H1 (cell line): ENCODE results near the gene NFAM1. TPM values are rescaled to one million over a fixed set of nuclear protein-coding genes. Genes with fewer than 3 reads are reported as not detected.

Experiments
- CTCF ChIA-PET: fragments of 300-600 bp; sonication (Branson Sonifier 250); formaldehyde crosslinking; loops from one replicate; lab custom pipeline; 2021; ENCODE audit not compliant: partially characterized antibody; lab: Charles Lee
- POLR2A ChIA-PET: fragments of 300-600 bp; sonication (Branson Sonifier 250); formaldehyde crosslinking; loops from one replicate; lab custom pipeline; 2021; ENCODE audit warnings: inconsistent platforms; ENCODE audit not compliant: partially characterized antibody; lab: Charles Lee
- DNase-seq, 2 experiments: peaks; one replicate each; pipeline versions ENCODE4 v3.0.0 to v3.0.0-alpha.2; 2010 to 2022; ENCODE audit warnings: low spot score in 2 of 2, low read depth in 1 of 2, mixed read lengths in 1 of 2
- FAIRE-seq: peaks from 2 replicates; lab custom pipeline; 2011; peaks lifted over from hg19 to GRCh38; lab: Jason Lieb, UNC
- H2AFZ ChIP-seq: 2 replicates; pipeline ENCODE4 v1.8.1; 2012; ENCODE audit warnings: low read length, inconsistent platforms
- H2AK5ac ChIP-seq: 2 replicates; pipeline ENCODE4 v1.6.1; 2013; ENCODE audit warnings: low read depth, low read length
- H2BK120ac ChIP-seq: replicated peaks from 2 replicates; pipeline ENCODE3; 2013; ENCODE audit warnings: low read depth, low read length, inconsistent platforms
- H2BK12ac ChIP-seq: 2 replicates; pipeline ENCODE4 v1.6.1; 2013; ENCODE audit warnings: low read depth, low read length
- H2BK15ac ChIP-seq: 2 replicates; pipeline ENCODE4 v1.6.1; 2013; ENCODE audit warnings: low read length
- H2BK20ac ChIP-seq: 2 replicates; pipeline ENCODE4 v1.6.1; 2013; ENCODE audit warnings: low read length
- H2BK5ac ChIP-seq: 2 replicates; pipeline ENCODE4 v1.6.1; 2013; ENCODE audit warnings: low read depth, low read length
- H3K14ac ChIP-seq: 2 replicates; pipeline ENCODE4 v1.6.1; 2013; ENCODE audit warnings: inconsistent platforms; ENCODE audit not compliant: insufficient read length
- H3K18ac ChIP-seq: 2 replicates; pipeline ENCODE4 v1.6.1; 2013; ENCODE audit warnings: low read length; ENCODE audit errors: extremely low read depth
- H3K23ac ChIP-seq: 2 replicates; pipeline ENCODE4 v1.6.1; 2013; ENCODE audit warnings: inconsistent platforms; ENCODE audit not compliant: insufficient read length
- H3K23me2 ChIP-seq: 2 replicates; pipeline ENCODE4 v1.6.1; 2013; ENCODE audit warnings: low read depth, low read length
- H3K27ac ChIP-seq: 2 replicates; pipeline ENCODE4 v1.6.1; 2011; ENCODE audit warnings: low read depth, low read length, inconsistent platforms
- H3K27me3 ChIP-seq, 4 experiments: replicated peaks in 1 of 4; 1 replicate in 1 of 4; 2 replicates in 3 of 4; pipeline versions ENCODE4 v1.6.1 to v1.8.1; 2011 to 2013; ENCODE audit warnings: low read length in 3 of 4, mild to moderate bottlenecking in 3 of 4, inconsistent platforms in 2 of 4, mixed read lengths in 2 of 4, moderate library complexity in 1 of 4; ENCODE audit not compliant: control insufficient read depth in 3 of 4, insufficient read depth in 3 of 4; ENCODE audit errors: extremely low read depth in 1 of 4
- H3K36me3 ChIP-seq, 4 experiments: 2 replicates each; pipeline versions ENCODE4 v1.6.1 to v1.8.1; 2011 to 2013; ENCODE audit warnings: mild to moderate bottlenecking in 4 of 4, low read length in 3 of 4, moderate library complexity in 2 of 4, control low read depth in 1 of 4, inconsistent platforms in 1 of 4; ENCODE audit not compliant: insufficient read depth in 4 of 4, control insufficient read depth in 2 of 4
- H3K4ac ChIP-seq: replicated peaks from 2 replicates; pipeline ENCODE3; 2013; ENCODE audit warnings: low read length, low read depth, mixed read lengths, inconsistent platforms; ENCODE audit not compliant: insufficient read length
- H3K4me1 ChIP-seq, 4 experiments: replicated peaks in 1 of 4; 1 replicate in 1 of 4; 2 replicates in 3 of 4; pipeline versions ENCODE4 v1.6.1 to v1.8.1; 2011 to 2013; ENCODE audit warnings: low read length in 3 of 4, inconsistent platforms in 2 of 4, mixed read lengths in 1 of 4; ENCODE audit not compliant: insufficient read depth in 4 of 4, control insufficient read depth in 3 of 4
- H3K4me2 ChIP-seq, 2 experiments: 2 replicates each; pipeline versions ENCODE4 v1.6.1 to v1.8.1; 2011 to 2013; ENCODE audit warnings: low read depth in 2 of 2, low read length in 2 of 2, control low read depth in 1 of 2, inconsistent platforms in 1 of 2, mild to moderate bottlenecking in 1 of 2; ENCODE audit not compliant: insufficient read depth in 1 of 2
- H3K4me3 ChIP-seq, 4 experiments: fragments of 200-600, 300-600 bp in 1 of 4; sonication (generic), shearing (Covaris generic), sonication (Bioruptor Twin) in 1 of 4; 2 replicates each; pipeline versions ENCODE4 v1.5.1 to v1.8.1; 2011 to 2016; ENCODE audit warnings: low read length in 4 of 4, low read depth in 3 of 4, control low read depth in 2 of 4, inconsistent platforms in 2 of 4, mild to moderate bottlenecking in 2 of 4, mixed read lengths in 1 of 4, moderate library complexity in 1 of 4; ENCODE audit not compliant: insufficient read depth in 2 of 4; ENCODE audit errors: extremely low read depth in 1 of 4
- H3K56ac ChIP-seq: replicated peaks from 2 replicates; pipeline ENCODE3; 2013; ENCODE audit warnings: low read depth, mild to moderate bottlenecking, mixed read lengths, low read length, inconsistent platforms; ENCODE audit not compliant: insufficient read length
- H3K79me1 ChIP-seq: 2 replicates; pipeline ENCODE4 v1.6.1; 2013; ENCODE audit warnings: low read depth, low read length, control low read depth
- H3K79me2 ChIP-seq, 2 experiments: 2 replicates each; pipeline versions ENCODE4 v1.6.1 to v1.8.1; 2012 to 2013; ENCODE audit warnings: low read length in 2 of 2, mild to moderate bottlenecking in 2 of 2, inconsistent platforms in 1 of 2; ENCODE audit not compliant: insufficient read depth in 2 of 2, control insufficient read depth in 1 of 2
- H3K9ac ChIP-seq, 4 experiments: replicated peaks in 1 of 4; 1 replicate in 1 of 4; 2 replicates in 3 of 4; pipeline versions ENCODE4 v1.6.1 to v1.8.1; 2011 to 2013; ENCODE audit warnings: low read depth in 3 of 4, low read length in 3 of 4, control low read depth in 2 of 4, mild to moderate bottlenecking in 2 of 4, moderate library complexity in 2 of 4, inconsistent platforms in 1 of 4; ENCODE audit errors: extremely low read depth in 1 of 4
- H3K9me3 ChIP-seq, 2 experiments: 2 replicates each; pipeline versions ENCODE4 v1.6.1 to v1.8.1; 2012 to 2013; ENCODE audit warnings: mild to moderate bottlenecking in 2 of 2, moderate library complexity in 2 of 2, control low read depth in 1 of 2, inconsistent platforms in 1 of 2, low read depth in 1 of 2, low read length in 1 of 2, mixed read lengths in 1 of 2; ENCODE audit not compliant: insufficient read depth in 2 of 2
- H4K20me1 ChIP-seq, 2 experiments: replicated peaks in 1 of 2; 2 replicates each; pipeline versions ENCODE3 to v1.8.1; 2011 to 2013; ENCODE audit warnings: inconsistent platforms in 2 of 2, low read length in 2 of 2, mild to moderate bottlenecking in 1 of 2; ENCODE audit not compliant: insufficient read depth in 2 of 2, control insufficient read depth in 1 of 2
- H4K5ac ChIP-seq: 2 replicates; pipeline ENCODE4 v1.6.1; 2013; ENCODE audit warnings: low read length, low read depth, mixed read lengths, inconsistent platforms; ENCODE audit not compliant: insufficient read length
- H4K8ac ChIP-seq: 2 replicates; pipeline ENCODE4 v1.8.0; 2013; ENCODE audit warnings: mild to moderate bottlenecking, moderate library complexity, low read length, inconsistent platforms; ENCODE audit not compliant: insufficient read depth; ENCODE audit errors: extremely low read depth
- H4K91ac ChIP-seq: replicated peaks from 2 replicates; pipeline ENCODE3; 2013; ENCODE audit warnings: low read length, mixed read lengths, inconsistent platforms; ENCODE audit not compliant: insufficient read length
- ATF2 ChIP-seq: IDR thresholded peaks from 2 replicates; pipeline ENCODE4 v1.6.1; 2012; ENCODE audit warnings: low read length, inconsistent platforms
- BRCA1 ChIP-seq: IDR thresholded peaks from 2 replicates; pipeline ENCODE4 v1.6.1; 2012; ENCODE audit warnings: low read depth, low read length, improper control_type of control experiment
- CHD2 ChIP-seq: IDR thresholded peaks from 2 replicates; pipeline ENCODE4 v1.6.1; 2012; ENCODE audit warnings: low read length, improper control_type of control experiment
- EZH2 ChIP-seq: fragments of 200-600 bp; sonication (generic); IDR thresholded peaks from 2 replicates; pipeline ENCODE4 v1.7.1; 2012; ENCODE audit warnings: low read depth, mild to moderate bottlenecking, moderate library complexity, low read length, inconsistent platforms; ENCODE audit not compliant: severe bottlenecking
- HDAC6 ChIP-seq: IDR thresholded peaks from one replicate; pipeline ENCODE4 v1.7.1; 2012; ENCODE audit warnings: low read depth, mild to moderate bottlenecking, inconsistent platforms, low read length, moderate library complexity
- KDM1A ChIP-seq: fragments of 200-600, 300-600 bp; sonication (generic); IDR thresholded peaks from 2 replicates; pipeline ENCODE4 v1.7.1; 2016; ENCODE audit warnings: mild to moderate bottlenecking, low read length, borderline replicate concordance
- SAP30 ChIP-seq: fragments of 300-600 bp; sonication (generic); IDR thresholded peaks from 2 replicates; pipeline ENCODE4 v1.7.1; 2012; ENCODE audit warnings: low read length, moderate library complexity, mild to moderate bottlenecking, inconsistent platforms; ENCODE audit not compliant: insufficient read depth, insufficient replicate concordance
- SIX5 ChIP-seq: IDR thresholded peaks from 2 replicates; pipeline ENCODE4 v1.6.1; 2011; ENCODE audit warnings: mild to moderate bottlenecking, low read depth, low read length
- SP4 ChIP-seq: IDR thresholded peaks from 2 replicates; pipeline ENCODE4 v1.6.1; 2012; ENCODE audit warnings: low read length, inconsistent platforms
- TCF12 ChIP-seq: IDR thresholded peaks from 2 replicates; pipeline ENCODE4 v1.6.1; 2011; ENCODE audit warnings: low read depth, mild to moderate bottlenecking, low read length
- WGBS, 2 experiments: shearing (Covaris generic) in 1 of 2; methylation state at CpG; one replicate each; pipeline versions ENCODE4 v1.1.6 to v1.1.7; 2013 to 2015; ENCODE audit warnings: low lambda C conversion rate in 2 of 2, mixed read lengths in 2 of 2, inconsistent platforms in 1 of 2, low coverage in 1 of 2, missing lambda C conversion rate in 1 of 2; ENCODE audit not compliant: insufficient replicate concordance in 2 of 2, insufficient coverage in 1 of 2, insufficient read length in 1 of 2; ENCODE audit errors: extremely low coverage in 1 of 2, missing lambda C conversion rate in 1 of 2; 5-methylcytosine and 5-hydroxymethylcytosine counted together
- polyA plus RNA-seq, 7 experiments: library from polyadenylated mRNA; depleted of rRNA in 3 of 7; stranded (reverse) in 5 of 7; unstranded in 2 of 7; fragments of >200 nt in 5 of 7; fragments of 200-250 nt in 2 of 7; gene quantifications; 1 replicate in 5 of 7; 2 replicates in 1 of 7; 4 replicates in 1 of 7; pipeline versions ENCODE4 v1.2.1 to v1.2.3, GENCODE V29; 2011 to 2013; ENCODE audit warnings: missing spikeins in 2 of 7, mixed read lengths in 2 of 7
- total RNA-seq: library from RNA; stranded (reverse); fragmentation: NEBNext Ultra II Directional; extraction: Animal tissue kit (Norgen Biotek cat#: 25700); gene quantifications from 2 replicates; pipeline ENCODE4 v1.2.1, GENCODE V29; 2021
- TF ChIP-seq, protein P1 (sequence below): IDR thresholded peaks from 2 replicates; pipeline ENCODE4 v1.6.1; 2011; ENCODE audit warnings: low read depth, mild to moderate bottlenecking, low read length; ENCODE audit not compliant: insufficient read depth

Gene NFAM1
- total and polyA plus RNA-seq, 2 of the 8 experiments (the other 6 are each of a cell fraction or from before 2014, with no cell fraction given): 0.62 to 0.73 TPM

GRCh38 chr22:42419243-42419881, 12.8 kb downstream of the NFAM1 start:
- no peaks in the 10 kb centered on the region for H3K79me2 ChIP-seq
- no peaks in the 10 kb centered on the region for H4K20me1 ChIP-seq
- DNase-seq: no peak
- FAIRE-seq: no peak
- H3K27ac ChIP-seq: no peak overlapping the region
- no peak overlapping the region for H2BK5ac ChIP-seq
- H2AFZ ChIP-seq: no peak overlapping the region
- no peak overlapping the region for H3K14ac ChIP-seq
- H3K18ac ChIP-seq: no peak overlapping the region; the same call in 1 of the 2 replicates
- H2BK120ac ChIP-seq: no peak overlapping the region
- no peaks in the 10 kb centered on the region for H3K23me2 ChIP-seq
- H3K4me3 ChIP-seq: no peak overlapping the region
- no peaks in the 10 kb centered on the region for H3K27me3 ChIP-seq
- ChIA-PET POLR2A (interaction anchor here (0.5 to 1.3 kb wide), 3 partner anchors 13 to 480 kb away, joined by 3 to 4 read pairs (median 3); partner anchors contain the start of gene NFAM1), CTCF (interaction anchor here (0.8 to 9.9 kb wide), 4 partner anchors 8 to 53 kb away, joined by 3 to 46 read pairs (median 6); no protein-coding TSS in a partner anchor)
- peak overlapping the region; percentile 31; the same call in 1 of the 2 replicates for H2BK15ac ChIP-seq
- no peak overlapping the region for H2AK5ac ChIP-seq
- H4K8ac ChIP-seq: peak overlapping the region; percentile 1; the same call in 1 of the 2 replicates
- no peak overlapping the region for H4K5ac ChIP-seq
- H4K91ac ChIP-seq: no peak overlapping the region
- H3K4me1 ChIP-seq: peaks cover 0 to 6% (median under 1%) of the 10 kb centered on the region in 4 experiments; a peak in 4 of 7 replicates
- H3K4ac ChIP-seq: no peak overlapping the region
- H3K23ac ChIP-seq: no peak overlapping the region
- no peak overlapping the region for H3K4me2 ChIP-seq
- no peaks in the 10 kb centered on the region for H3K36me3 ChIP-seq
- H3K9me3 ChIP-seq: no peaks in the 10 kb centered on the region
- no peaks in the 10 kb centered on the region for H3K79me1 ChIP-seq
- WGBS, 2 experiments: 85% methylated on average over 18 of the region's 18 CpGs; no CpG with 5 or more reads in 1 of the 2 experiments
- no peak overlapping the region for H2BK20ac ChIP-seq
- no peak overlapping the region for H3K9ac ChIP-seq
- no peak overlapping the region for H2BK12ac ChIP-seq
- no peak overlapping the region for H3K56ac ChIP-seq
- TF ChIP-seq CHD2 (no peak), EZH2 (no peak), SIX5 (no peak), KDM1A (no peak), ATF2 (no peak), SAP30 (no peak), TCF12 (no peak), BRCA1 (no peak), SP4 (no peak), HDAC6 (no peak)
- TF ChIP-seq, protein P1, sequence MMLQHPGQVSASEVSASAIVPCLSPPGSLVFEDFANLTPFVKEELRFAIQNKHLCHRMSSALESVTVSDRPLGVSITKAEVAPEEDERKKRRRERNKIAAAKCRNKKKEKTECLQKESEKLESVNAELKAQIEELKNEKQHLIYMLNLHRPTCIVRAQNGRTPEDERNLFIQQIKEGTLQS: no peak
